H4 (cell line): ENCODE results near the gene PTPRN2. TPM values are rescaled to one million over a fixed set of nuclear protein-coding genes. Genes with fewer than 3 reads are reported as not detected.
"Not testable (repeated sequence)": the region's sequence is repeated elsewhere in the genome, so short reads cannot be mapped to it uniquely, and the experiment has no call there.

Experiments used
- DNase-seq: peaks from one replicate; pipeline ENCODE4 v3.0.0-alpha.2; 2015; ENCODE audit warnings: low spot score
- total RNA-seq: library from RNA; depleted of rRNA; stranded (reverse); fragments of >200 nt; shearing (Covaris generic); gene quantifications from 2 replicates; pipeline ENCODE4 v1.2.3, GENCODE V29; 2014

The PTPRN2 gene
- total RNA-seq, 1 experiment from 2014 or later: 0.97 TPM

DNA sequence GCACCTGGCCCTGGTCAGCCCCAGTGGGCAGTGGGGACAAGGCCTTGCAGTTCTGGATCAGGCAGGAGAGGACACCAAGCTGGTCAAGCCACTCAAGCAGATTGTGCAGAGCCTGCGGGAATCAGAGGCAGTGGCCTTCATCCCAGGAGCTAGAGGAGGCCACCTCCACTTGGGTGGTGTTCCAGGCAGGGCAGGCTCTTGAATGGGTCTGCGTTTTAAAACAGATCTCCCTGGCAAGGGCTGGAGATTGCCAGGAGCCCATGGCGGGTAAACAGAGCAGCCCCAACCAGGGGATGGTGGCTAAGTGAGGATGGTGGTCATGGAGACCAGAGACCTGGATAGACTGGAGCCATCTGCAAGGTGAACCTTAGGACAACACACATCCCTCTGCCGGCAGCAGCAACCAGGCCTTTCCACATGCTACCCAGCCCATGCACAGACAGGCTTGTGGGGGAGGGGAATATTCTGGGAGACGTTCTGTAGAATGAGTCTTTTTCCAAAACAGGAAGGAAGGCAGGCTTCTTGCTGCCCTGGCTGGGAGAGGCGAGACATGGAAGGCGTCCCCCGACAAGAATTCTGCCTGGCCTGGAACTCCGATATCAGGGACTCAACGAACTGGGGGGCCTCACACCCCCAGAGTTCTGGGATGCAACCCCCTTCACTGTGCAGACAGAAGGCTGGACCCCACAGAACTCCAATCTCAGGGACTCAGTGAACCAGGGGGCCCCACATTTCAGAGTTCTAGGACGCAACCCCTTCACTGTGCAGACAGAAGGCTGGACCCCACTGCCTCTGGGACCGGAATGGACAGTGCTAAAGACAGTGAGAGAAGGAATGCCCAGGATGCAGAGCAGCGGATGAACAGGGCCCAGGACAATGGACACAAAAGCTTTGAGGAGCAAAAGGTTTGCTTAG is 264.8 kb downstream of the PTPRN2 start:
- no peak for DNase-seq

DNA sequence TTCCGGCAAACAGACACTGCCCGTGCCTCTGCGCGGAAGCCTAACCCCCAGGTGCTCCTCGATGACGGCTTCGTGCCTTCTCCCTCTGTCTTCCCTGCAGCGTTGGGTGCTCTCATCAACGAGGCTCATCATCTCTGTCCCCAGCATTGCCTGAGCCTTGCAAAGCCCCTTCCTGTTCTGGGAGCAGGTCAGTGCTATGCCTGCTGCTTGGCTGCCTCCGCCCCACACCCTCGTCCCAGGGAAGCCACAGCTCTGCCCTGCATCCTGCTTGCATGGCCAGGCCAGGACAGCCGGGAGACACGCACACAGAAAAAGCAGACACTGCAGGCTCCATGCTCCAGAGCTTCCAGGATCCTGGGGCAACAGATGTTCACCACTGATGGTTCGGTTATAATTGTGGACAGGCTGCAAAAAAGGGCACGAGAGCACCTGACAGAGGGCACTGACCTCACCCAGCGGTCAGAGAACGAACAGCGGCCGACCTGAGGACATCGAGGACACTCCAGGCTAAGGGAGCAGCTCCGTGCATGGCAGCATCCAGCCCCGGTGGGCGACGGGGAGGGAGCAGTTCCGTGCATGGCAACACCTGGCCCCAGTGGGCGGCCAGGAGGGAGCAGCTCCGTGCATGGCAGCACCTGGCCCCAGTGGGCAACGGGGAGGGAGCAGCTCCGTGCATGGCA is 265.5 kb downstream of the PTPRN2 start:
- no peak for DNase-seq

- no peak for DNase-seq
Measured at GRCh38 chr7:158321056-158321700, 266.4 kb downstream of the PTPRN2 start.

- DNase-seq: no peak
Measured at GRCh38 chr7:158320328-158320727, 267.3 kb downstream of the PTPRN2 start.

GRCh38 chr7:158318511-158318913 is 269.1 kb downstream of the PTPRN2 start:
- no peak for DNase-seq

- no peak for DNase-seq
Measured at GRCh38 chr7:158317238-158318205, 270.1 kb downstream of the PTPRN2 start.

DNA sequence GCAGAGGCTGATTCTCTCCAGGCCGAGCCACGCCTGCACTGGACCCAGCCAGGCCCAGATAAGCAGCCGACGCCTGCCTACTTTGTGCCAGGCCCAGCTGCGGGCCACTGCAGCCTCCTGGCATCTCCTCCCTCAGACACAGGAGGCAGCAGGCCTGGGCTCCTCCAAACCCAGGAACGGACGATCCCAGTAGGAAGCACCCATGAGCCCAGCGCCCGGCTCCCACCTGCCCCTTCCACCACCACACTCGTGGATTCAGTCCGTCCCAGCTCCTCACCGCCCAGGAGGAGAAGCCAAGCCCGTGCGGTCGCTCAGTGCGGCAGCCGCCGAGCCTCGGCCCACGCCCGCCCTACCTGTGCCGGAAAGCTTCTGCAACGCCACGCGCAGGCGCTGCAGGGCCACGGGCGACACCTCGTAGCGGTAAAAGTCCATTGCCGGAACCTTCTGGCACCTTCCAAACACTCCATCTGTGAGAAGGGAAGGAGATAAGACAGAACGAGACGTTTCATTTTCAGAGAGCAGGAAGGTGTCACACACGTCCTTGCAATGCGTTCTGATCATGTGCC is 271.1 kb downstream of the PTPRN2 start:
- DNase-seq: no peak

GRCh38 chr7:158315881-158316280 is 271.7 kb downstream of the PTPRN2 start:
- no peak for DNase-seq

GRCh38 chr7:158315326-158315725 is 272.3 kb downstream of the PTPRN2 start:
- no peak for DNase-seq

DNA sequence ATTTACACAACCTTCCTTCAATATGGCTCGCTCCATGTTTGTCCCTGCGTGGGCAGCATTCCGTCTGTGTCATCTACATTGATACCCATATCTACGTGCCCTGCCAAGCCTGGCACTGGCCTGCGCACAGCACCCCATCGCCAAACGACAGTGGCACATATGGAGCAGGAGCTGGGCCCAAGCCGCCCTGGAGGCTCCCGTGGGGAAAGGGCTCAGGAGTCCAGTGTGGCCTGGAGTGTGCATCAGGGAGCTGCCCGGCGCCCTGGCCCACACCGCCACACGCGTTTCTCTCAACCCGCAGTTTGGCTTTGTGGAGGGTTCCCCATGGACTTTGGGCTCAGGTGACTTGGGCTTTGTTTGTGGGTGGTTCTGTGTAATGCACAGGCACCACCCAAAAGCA is 273.2 kb downstream of the PTPRN2 start:
- DNase-seq: no peak

DNA sequence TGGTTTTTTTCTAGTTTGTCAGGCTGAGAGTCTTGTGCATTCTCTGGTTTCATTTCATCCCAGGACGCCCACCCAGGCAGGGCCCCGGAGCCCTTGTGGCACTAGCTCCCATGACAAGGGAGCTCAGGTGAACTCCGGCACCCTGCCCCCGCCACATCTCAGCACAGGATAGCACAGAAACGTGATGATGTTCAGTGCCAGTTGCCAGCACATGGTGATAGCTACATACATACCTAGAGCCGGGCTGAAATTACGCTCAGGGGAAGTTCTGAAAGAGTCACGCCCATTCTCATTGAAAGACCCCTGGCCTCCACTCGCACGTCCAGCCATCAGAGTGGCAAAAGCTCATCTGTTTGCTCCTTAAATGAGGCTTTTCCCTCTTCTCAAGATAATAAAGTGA is 273.7 kb downstream of the PTPRN2 start:
- no peak for DNase-seq

DNA sequence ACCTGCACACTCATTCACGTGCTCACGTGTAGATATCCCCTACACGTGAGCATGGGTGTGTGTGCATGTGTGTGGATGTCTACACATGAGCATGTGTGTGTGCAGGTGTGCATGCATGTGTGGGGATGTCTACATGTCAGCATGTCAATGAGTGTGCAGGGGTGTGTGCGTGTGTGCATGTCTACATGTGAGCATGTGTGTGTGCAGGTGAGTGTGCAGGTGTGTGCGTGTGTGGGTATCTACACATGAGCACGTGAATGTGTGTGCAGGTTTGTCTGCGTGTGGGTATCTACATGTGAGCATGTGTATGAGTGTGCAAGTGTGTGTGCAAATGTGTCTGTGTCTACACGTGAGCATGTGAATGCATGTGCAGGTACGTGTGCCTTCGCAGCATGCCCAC is 274.8 kb downstream of the PTPRN2 start:
- DNase-seq: no peak

DNA sequence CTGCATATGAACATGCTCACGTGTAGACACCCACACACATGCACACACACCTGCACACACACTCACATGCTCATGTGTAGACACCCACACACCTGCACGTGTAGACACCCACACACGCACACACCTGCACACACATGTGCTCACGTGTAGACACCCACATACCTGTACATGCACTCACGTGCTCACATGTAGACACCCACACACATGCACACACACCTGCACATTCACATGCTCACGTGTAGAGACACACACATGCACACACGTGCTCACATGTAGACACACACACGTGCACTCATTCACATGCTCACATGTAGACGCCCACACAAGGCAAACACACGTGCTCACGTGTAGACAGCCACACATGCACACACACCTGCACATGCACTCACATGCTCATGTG is 275.8 kb downstream of the PTPRN2 start:
- no peak for DNase-seq

GRCh38 chr7:158310924-158311666 is 276.5 kb downstream of the PTPRN2 start:
- DNase-seq: no peak

DNA sequence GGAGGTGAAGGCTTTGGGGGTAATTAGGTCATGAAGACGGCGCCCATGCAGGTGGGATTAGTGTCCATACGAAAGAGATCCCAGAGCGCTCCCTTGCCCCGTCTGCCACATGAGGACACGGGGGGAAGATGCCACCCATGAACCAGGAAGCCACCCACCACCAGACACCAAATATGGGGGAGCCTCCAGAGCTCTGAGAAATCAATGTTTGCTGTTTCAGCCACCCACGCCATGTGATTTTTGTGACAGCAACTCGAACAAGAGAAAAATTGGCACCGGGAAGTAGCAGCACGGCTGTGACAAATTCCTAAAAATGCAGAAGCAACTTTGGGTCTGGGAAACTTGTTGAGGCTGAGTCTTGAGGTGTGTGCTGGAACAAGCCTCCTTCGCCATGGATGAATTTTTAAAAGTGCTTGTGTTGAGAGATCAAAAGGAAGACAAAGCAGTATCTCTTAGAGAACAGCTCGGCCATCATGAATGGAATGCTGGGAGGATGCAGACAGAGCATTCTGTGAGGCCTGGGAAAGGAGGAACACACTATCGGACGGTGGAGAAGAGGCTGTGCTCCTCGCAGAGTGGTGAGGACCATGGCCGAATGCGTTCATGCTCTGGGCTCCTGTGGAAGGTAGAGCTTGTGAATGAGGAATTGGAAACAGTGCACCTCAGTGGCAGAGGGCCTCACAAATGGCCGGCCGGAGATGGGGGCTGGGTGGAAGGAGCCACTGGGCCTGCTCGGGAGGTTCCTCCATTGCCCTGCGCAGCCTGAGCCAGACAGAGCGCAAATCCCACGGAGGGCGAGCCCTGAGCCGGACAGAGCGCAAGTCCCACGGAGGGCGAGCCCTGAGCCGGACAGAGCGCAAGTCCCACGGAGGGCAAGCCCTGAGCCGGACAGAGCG is 277.5 kb downstream of the PTPRN2 start:
- no peak for DNase-seq

- no peak for DNase-seq
Measured at GRCh38 chr7:158308001-158308400, 279.6 kb downstream of the PTPRN2 start.

GRCh38 chr7:158304072-158304471 is 283.6 kb downstream of the PTPRN2 start:
- DNase-seq: not testable (repeated sequence)

- DNase-seq: no peak
Measured at GRCh38 chr7:158303121-158303520, 284.5 kb downstream of the PTPRN2 start.
